CD4-positive, alpha-beta T cell (primary cell): Measurements from ENCODE around the gene AFF3. TPM values are rescaled to one million over a fixed set of nuclear protein-coding genes. Genes with fewer than 3 reads are reported as not detected.

Experiments
- ATAC-seq: fragments of 200-7000 bp; cut with Tn5 transposase; one replicate; pipeline ENCODE4 v1.10.0; 2022; ENCODE audit warnings: mild to moderate bottlenecking; ENCODE audit not compliant: poor library complexity
- CTCF ChIA-PET: fragments of 350-600 bp; sonication (Branson Sonifier 250); formaldehyde crosslinking; loops from one replicate; lab custom pipeline; 2021; ENCODE audit warnings: antibody characterized with exemption, inconsistent platforms; lab: Charles Lee
- POLR2A ChIA-PET: fragments of 350-600 bp; sonication (Branson Sonifier 250); formaldehyde crosslinking; loops from one replicate; lab custom pipeline; 2021; ENCODE audit warnings: antibody characterized with exemption, inconsistent platforms; lab: Charles Lee
- DNase-seq, 14 experiments: peaks; one replicate each; pipeline ENCODE4 v3.0.0-alpha.2; 2013 to 2020; ENCODE audit warnings: mixed read lengths in 2 of 14
- H3K27ac ChIP-seq, 2 donors: one replicate each; pipeline versions ENCODE4 v1.5.1 to v1.7.0; 2013; ENCODE audit warnings: low read length in 2 of 2, low read depth in 1 of 2, mild to moderate bottlenecking in 1 of 2
- H3K27me3 ChIP-seq, 2 experiments: 1 replicate in 1 of 2; 2 replicates in 1 of 2; pipeline versions ENCODE4 v1.6.1 to v1.7.0; 2013; ENCODE audit warnings: low read length in 2 of 2, control low read depth in 1 of 2, mild to moderate bottlenecking in 1 of 2, moderate library complexity in 1 of 2; ENCODE audit not compliant: insufficient read depth in 2 of 2, control insufficient read depth in 1 of 2
- H3K36me3 ChIP-seq: one replicate; pipeline ENCODE4 v1.6.1; 2013; ENCODE audit warnings: low read length, control low read depth; ENCODE audit not compliant: insufficient read depth
- H3K4me1 ChIP-seq: one replicate; pipeline ENCODE4 v1.6.1; 2013; ENCODE audit warnings: low read length, control low read depth; ENCODE audit not compliant: insufficient read depth
- H3K4me3 ChIP-seq: one replicate; pipeline ENCODE4 v1.5.1; 2013; ENCODE audit warnings: mild to moderate bottlenecking, low read length, moderate library complexity
- H3K9me3 ChIP-seq, 2 experiments: 1 replicate in 1 of 2; 2 replicates in 1 of 2; pipeline versions ENCODE4 v1.6.1 to v1.7.0; 2013; ENCODE audit warnings: low read length in 2 of 2, mild to moderate bottlenecking in 2 of 2, control low read depth in 1 of 2, moderate library complexity in 1 of 2; ENCODE audit not compliant: control insufficient read depth in 1 of 2, insufficient read depth in 1 of 2
- H3K27ac Mint-ChIP-seq: one replicate; pipeline ENCODE4 v1.8.0; 2020; ENCODE audit warnings: mixed read lengths
- H3K27me3 Mint-ChIP-seq: one replicate; pipeline ENCODE4 v1.8.0; 2021; ENCODE audit warnings: mixed read lengths
- H3K36me3 Mint-ChIP-seq: one replicate; pipeline ENCODE4 v1.8.0; 2021; ENCODE audit warnings: low read depth, mixed read lengths
- H3K4me1 Mint-ChIP-seq: one replicate; pipeline ENCODE4 v1.8.0; 2021; ENCODE audit warnings: low read depth, mixed read lengths
- H3K4me3 Mint-ChIP-seq: one replicate; pipeline ENCODE4 v1.8.0; 2020; ENCODE audit warnings: mild to moderate bottlenecking, mixed read lengths
- H3K9me3 Mint-ChIP-seq: one replicate; pipeline ENCODE4 v1.8.0; 2020; ENCODE audit warnings: mixed read lengths
- CTCF ChIP-seq: fragments of 200-600 bp; IDR thresholded peaks from one replicate; pipeline ENCODE4 v1.8.0; 2022; ENCODE audit warnings: antibody characterized with exemption, mild to moderate bottlenecking
- intact Hi-C, 2 experiments: fragments of 100-400 bp; cut with DNase I in 1 of 2; cut with micrococcal nuclease in 1 of 2; formaldehyde crosslinking; loops; one replicate each; pipeline versions ENCODE4 v1.15.1 to v1.9.0; 2023 to 2025; cut with DNase I, micrococcal nuclease
- total RNA-seq, 174 experiments: library from RNA in 2 of 174; stranded (reverse) in 2 of 174; gene quantifications; one replicate each; pipeline ENCODE4 v1.2.3 and lab custom pipeline; 2021 to 2026

The AFF3 gene
- total RNA-seq, 2 experiments from 2014 or later, result 15.4 to 15.7 TPM

DNA sequence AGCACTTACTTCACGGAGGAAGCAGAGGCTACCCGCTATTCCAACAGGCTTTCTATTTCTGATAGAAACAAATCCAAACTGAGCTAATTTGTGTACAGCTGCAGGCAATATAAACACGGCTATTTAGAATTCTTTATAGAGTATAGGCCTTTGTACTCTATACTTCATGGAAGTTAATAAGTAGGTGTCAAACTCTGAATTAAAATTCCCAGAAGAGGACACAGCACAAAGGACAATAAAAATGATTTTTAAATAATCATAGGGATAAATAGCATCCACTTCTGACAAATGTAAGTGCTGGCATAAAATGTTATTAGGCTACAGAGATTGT lies 261.5 kb downstream of the AFF3 start:
- POLR2A ChIA-PET, result no interaction called here
- no peaks in the 10 kb centered on the region for H3K27me3 ChIP-seq
- no peaks in the 10 kb centered on the region for H3K4me1 ChIP-seq
- no peak overlapping the region for H3K27ac ChIP-seq
- no peak for ATAC-seq
- CTCF ChIA-PET, result no interaction called here
- no peaks in the 10 kb centered on the region for H3K27me3 Mint-ChIP-seq
- no peak overlapping the region for H3K4me3 ChIP-seq
- no peak for TF ChIP-seq CTCF
- intact Hi-C loops, result no loop called here
- H3K36me3 Mint-ChIP-seq, result no peaks in the 10 kb centered on the region
- DNase-seq, result no peak
- H3K9me3 ChIP-seq, result no peaks in the 10 kb centered on the region
- no peaks in the 10 kb centered on the region for H3K36me3 ChIP-seq
- H3K4me1 Mint-ChIP-seq, result no peaks in the 10 kb centered on the region
- no peak overlapping the region for H3K4me3 Mint-ChIP-seq
- no peak overlapping the region for H3K27ac Mint-ChIP-seq
- H3K9me3 Mint-ChIP-seq, result no peaks in the 10 kb centered on the region

- Histone ChIP-seq H3K36me3 (no peaks in the 10 kb centered on the region), H3K9me3 (no peaks in the 10 kb centered on the region), H3K27ac (no peak overlapping the region), H3K27me3 (no peaks in the 10 kb centered on the region), H3K4me1 (no peaks in the 10 kb centered on the region), H3K4me3 (no peak overlapping the region)
- Mint-ChIP-seq H3K4me3 (no peak overlapping the region), H3K9me3 (no peaks in the 10 kb centered on the region), H3K27me3 (no peaks in the 10 kb centered on the region), H3K4me1 (no peaks in the 10 kb centered on the region), H3K36me3 (no peaks in the 10 kb centered on the region), H3K27ac (no peak overlapping the region)
- POLR2A ChIA-PET, result no interaction called here
- ATAC-seq, result no peak
- no peak for TF ChIP-seq CTCF
- intact Hi-C loops, result no loop called here
- no peak for DNase-seq
- CTCF ChIA-PET, result interaction anchor here (1.1 kb wide), 1 partner anchor 15 kb away, joined by 3 read pairs; no protein-coding TSS in a partner anchor
These were observed 262.0 kb downstream of the AFF3 start for GRCh38 chr2:99880148-99880963.

GRCh38 chr2:99879481-99879880 lies 262.9 kb downstream of the AFF3 start:
- no peak overlapping the region for H3K4me3 Mint-ChIP-seq
- POLR2A ChIA-PET, result no interaction called here
- TF ChIP-seq CTCF, result no peak
- intact Hi-C loops, result no loop called here
- DNase-seq, result no peak
- H3K27me3 Mint-ChIP-seq, result no peaks in the 10 kb centered on the region
- no peaks in the 10 kb centered on the region for H3K4me1 Mint-ChIP-seq
- Histone ChIP-seq H3K27me3 (no peaks in the 10 kb centered on the region), H3K36me3 (no peaks in the 10 kb centered on the region), H3K27ac (no peak overlapping the region), H3K9me3 (no peaks in the 10 kb centered on the region), H3K4me3 (no peak overlapping the region), H3K4me1 (no peaks in the 10 kb centered on the region)
- no peak for ATAC-seq
- CTCF ChIA-PET, result interaction anchor here (1.1 kb wide), 1 partner anchor 14 kb away, joined by 3 read pairs; no protein-coding TSS in a partner anchor
- no peaks in the 10 kb centered on the region for H3K36me3 Mint-ChIP-seq
- H3K9me3 Mint-ChIP-seq, result no peaks in the 10 kb centered on the region
- no peak overlapping the region for H3K27ac Mint-ChIP-seq
